K562 treated with DMSO at 1 percent for 48 hours (cell line): ENCODE data around the gene SOX9. TPM values are rescaled to one million over a fixed set of nuclear protein-coding genes. Genes with fewer than 3 reads are reported as not detected.

Source experiments
- total RNA-seq: library from RNA; unstranded; fragments of 300-600 nt; gene quantifications from 2 replicates; pipeline ENCODE4 v1.2.3, GENCODE V29; 2022; ENCODE audit warnings: low replicate concordance; ENCODE audit errors: extremely low read depth

The SOX9 gene
- total RNA-seq: not detected in 2 replicates

GRCh38 chr17:72120642-72121163, at the start of gene SOX9:
Gene SOX9 (plus strand): TSS chr17:72121020. CDS start chr17:72121392, 372 bp downstream.

